HG02588 (cell line): ENCODE measurements around the gene RAB9A.
A peak's percentile ranks its signal among the peaks of the same experiment; 100 is the strongest.
"Not testable (repeated sequence)": the region's sequence is repeated elsewhere in the genome, so short reads cannot be mapped to it uniquely, and the experiment has no call there.

Experiments
- ATAC-seq: cut with Tn5 transposase; IDR thresholded peaks from one replicate; pipeline ENCODE4 v1.9.1; 2021; ENCODE audit warnings: mild to moderate bottlenecking, moderate library complexity; ENCODE audit not compliant: unreplicated experiment

Gene RAB9A

DNA sequence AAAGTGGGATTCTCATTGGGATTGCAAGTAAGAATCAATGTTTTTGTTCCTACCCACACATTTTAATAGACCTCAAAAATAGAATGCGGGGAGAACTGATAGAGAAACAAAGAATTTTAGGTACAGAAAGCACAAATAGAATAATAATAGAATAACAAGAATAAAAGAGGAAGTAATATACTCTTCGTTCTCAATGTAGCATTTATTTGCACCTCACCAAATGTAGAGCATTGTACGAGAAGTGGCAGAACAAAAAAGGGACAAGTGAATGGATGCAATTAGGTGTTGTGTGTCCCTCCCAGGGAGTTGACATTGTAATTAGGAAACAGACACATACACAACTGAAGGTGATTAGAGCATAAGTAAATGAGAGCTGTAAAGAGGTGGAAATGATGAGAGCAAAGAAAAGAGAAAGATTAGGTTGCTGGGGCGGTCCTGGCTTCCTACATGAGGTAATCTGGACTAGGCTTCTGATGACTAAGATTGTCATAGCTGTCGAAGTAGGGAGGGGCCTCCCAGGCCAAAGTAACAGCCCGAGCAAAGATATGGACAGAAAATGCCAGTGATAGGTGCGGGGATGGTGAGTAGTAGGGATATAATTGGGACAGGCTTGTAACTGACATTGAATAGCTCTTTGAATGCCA lies 10.4 kb downstream of the RAB9A start:
- peak; percentile 55 for ATAC-seq

DNA sequence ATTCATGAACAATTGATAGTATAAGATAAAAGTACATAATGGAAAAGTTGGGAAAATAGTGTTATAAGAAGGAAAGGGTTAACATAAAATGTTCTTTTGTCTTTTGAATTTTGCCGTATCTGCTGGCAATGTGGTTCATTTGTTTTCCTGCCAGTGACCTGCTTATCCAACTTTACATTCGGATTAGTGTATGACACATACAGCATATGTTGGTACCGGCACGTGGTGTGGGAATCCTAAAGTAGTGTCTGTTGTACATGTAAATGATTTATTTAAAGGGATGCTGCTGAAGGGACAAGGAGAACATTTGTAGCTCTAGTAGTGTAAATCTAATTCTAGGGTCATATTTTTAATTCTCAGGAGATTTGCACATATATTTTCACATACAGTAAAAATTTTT lies 11.5 kb downstream of the RAB9A start:
- ATAC-seq = no peak

DNA sequence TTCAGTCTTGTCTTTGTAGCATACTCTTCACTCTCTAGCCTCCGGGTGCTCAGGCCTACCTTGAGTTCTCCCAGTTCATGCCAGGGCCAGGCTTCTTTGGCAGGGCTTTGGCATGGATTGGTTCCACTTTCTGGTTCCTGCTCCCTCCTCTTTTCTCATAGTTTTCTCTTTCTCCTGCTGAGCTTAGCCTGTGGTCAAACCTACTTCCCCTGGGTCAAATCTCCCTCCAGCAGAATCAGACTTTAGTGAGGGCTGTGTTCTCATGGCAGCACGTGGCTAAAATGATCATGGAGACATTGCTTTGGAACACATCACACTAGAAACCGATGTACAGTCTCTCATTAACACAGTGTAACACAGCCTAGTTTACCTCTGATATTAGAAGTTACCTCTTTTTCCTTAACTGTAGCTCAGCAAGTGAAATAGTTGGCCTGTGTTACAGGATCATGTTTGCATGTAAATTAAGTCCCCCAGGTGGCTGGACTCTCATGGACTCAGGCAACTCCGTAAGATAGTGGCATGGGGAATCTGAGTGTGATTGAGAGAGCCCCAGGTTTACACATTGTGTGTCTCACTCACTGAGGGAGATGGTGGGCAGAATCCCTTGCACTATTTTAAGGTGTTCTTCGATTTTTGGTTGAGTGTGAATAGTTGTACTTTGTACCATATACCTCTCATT lies 13.3 kb downstream of the RAB9A start:
- ATAC-seq = no peak

DNA sequence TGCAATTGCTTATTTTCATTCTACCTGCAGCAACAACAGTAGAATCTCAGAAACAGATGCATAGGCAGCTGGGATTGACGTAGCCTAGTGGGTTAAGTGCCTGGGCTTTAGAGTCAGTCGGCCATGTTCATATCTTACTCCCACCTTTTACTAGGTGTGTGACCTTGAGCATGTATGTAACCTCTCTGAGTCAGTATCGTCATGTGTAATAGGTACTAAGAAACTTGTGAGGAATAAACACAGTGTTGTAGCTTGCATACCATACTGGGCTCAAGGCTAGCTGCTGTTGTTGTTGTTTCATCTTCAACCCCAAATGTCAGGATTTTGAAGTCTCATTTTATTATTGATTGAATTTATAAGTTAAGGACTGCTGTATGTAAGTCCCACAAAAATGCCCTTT lies 14.2 kb downstream of the RAB9A start:
- ATAC-seq = no peak

DNA sequence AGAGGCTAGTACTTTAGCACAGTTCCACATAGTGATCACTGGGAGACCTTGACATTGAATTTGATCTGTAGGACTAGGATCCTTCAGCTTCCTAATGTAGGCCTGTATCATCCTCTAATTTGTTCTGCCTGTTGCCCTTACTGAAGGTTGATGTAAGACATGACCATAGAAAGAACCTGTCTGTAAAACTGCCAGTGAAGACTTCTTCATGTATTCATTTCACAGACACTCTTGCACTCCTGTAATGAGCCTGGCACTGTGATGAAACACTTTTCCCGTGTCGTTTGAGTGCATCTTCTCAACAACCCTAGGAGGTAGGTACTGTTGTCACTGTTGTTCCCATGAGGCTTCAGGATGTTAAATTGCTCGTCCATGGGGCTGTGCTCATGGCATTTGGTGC lies 14.7 kb downstream of the RAB9A start:
- ATAC-seq = no peak

DNA sequence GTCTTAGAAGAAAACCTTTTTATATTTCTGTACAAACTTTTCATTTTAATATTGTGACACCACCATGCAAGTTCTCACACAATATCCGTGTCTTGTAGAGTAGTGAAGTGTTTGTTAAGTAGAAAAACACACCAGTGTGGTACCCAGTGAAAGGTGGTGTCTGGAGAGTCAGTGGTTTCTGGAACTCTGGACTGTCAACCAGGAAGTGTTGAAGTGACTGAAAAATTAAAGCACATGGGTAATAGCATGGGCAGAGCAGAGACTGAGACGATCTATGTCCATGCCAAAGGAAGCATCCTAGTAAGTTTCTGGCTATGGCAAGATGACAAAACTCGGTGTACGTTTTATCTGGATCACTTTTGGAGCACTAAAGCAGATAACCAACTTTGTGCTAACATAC lies 22.2 kb downstream of the RAB9A start:
- no peak for ATAC-seq

DNA sequence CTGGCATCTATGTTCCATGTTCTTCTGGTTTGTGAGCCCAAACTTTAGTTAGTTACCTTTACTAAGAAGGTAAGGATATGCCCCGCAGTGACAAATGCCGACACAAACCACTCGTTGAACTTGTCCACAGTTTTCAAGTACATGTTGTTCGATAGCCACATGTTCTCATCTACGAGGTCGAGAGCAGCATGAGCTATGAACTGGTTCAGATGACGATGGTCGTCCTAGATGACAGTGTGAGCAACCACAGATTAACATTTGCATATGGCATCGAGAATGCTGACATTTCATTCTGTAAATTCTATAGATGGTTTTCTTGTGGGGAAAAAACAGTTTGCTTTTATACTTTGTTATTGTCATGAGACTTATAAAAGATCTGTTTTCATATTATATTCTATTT lies 27.5 kb downstream of the RAB9A start:
- ATAC-seq = no peak

DNA sequence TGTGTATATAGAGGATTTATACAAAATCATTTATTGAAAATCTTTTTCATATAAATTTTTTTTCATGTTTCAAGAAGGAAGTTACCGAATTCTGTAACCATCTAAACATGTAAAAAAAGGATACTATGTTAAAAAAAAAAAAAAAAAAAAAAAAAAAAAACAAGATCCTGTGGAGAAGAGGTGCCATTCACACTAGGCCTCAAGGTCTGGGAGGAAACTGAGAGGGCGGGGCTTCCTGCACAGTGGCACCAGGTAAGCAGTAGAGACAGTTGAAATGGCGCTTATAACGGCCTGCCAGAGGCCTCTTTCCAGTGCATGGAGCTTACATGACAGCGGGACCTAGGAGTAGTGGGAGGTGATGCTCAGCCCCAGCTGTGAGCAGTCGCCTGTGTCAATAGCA lies 28.0 kb downstream of the RAB9A start:
- no peak for ATAC-seq

DNA sequence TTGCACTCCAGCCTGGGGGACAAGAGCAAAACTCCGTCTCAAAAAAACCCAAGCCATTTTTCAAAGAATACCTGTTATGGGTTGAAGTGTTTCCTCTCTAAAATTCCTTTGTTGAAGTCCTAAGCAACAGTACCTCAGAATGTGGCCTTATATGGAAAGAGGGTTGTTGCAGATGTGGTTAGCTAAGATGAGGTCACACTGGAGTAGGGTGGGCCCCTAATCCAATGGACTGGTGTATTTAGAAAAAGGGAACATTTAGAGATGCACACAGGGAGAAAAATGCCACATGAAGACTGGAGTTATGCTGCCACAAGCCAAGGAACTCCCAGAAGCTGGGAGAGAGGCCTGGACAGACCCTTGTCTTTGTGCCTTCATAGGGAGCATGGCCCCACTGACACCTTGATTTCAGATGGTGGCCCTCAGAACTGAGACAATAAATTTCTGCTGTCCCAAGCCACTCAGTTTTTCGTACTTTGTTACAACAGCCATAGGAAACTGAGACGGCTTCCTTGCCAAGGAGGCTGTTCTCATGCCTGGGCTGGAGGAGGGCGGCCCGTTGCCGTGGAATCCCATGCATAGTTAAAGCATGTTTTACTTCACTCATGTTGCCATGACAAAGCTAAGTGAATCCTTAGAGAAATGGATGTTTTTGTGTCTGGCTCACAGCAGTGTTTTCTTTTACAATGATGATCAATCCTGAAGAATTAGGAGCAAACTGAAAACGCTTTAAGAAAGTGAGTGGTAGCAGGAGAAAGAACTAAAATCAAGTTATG lies 29.0 kb downstream of the RAB9A start:
- no peak for ATAC-seq

DNA sequence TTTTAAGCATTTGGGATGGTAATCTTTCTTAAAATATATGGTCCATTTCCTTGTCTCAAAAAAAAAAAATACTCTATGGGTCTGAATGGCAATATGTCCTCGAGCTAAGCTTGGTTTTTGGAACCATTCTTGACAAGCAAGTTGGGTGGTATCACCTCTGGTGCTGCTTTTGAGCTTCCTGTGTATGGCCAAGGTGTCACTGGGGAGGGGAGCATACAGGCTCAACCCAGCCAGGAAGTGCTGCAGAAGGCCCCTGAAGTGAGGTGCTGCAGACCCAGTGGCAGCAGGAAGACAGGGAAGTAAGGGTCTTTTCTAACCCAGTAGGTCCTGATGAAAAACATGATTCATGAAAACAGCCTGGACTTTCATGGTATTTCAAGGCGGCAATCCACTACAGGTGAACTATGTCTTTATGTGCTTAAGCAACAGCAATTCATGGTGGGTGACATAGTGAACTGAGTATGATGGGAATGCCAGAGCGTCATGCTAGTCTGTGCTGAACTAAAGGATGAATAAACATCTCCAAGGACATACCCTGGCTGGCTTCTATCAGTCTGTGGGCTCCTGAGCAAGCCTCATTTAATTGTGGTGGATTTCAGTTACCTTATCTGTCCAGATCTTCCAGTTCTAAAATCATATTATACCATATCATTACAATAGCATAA lies 30.4 kb downstream of the RAB9A start:
- ATAC-seq = no peak

DNA sequence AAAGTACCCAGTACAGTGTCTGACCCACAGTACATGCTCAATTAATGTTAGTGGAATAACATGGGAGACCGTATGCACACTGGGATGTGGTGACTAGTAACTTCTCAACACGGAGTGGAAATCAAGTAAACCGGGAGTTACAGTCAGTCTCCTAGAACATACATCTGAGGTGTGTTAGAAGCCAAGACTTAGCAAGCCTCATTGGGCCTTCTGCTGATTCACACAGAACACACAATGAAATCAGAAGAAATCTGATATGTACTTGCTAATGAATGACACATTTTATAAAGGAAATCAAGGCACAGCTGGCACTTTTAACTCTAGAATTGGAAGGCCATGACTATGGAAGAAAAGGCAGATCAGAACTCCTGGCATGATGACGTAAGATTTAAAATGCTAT lies 32.4 kb downstream of the RAB9A start:
- no peak for ATAC-seq

DNA sequence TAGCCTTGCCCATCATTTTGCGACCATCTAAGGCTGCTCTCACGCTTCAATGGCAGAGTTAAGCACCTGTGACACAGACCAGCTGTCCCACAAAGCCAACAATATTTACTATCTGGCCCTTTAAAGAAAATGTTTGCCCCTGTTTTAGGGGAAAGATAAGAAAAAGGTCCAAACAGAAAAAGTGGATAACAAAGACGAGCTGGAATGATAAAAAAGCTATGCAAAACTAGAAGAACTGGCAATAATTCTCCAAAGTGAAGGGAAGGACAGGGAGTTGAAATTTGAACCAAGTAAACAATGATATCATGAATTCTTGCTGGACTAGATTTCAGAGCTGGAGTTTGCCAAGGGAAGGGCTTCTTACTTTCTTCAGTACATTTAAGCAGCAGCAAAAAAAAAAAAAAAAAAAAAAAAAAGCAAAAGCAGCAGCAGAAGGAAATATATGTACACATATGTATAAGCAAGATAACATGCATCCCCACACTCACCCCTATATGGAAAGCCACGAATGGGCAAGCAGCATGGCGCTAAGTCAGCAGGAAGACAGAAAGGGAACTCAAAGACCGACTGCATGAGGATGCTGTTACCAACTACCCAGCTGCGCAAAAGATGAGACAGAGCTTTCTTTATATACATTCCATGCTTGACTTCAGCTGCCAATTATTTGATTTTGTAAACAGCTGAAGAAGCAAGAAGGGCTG lies 33.0 kb downstream of the RAB9A start:
- no peak for ATAC-seq

DNA sequence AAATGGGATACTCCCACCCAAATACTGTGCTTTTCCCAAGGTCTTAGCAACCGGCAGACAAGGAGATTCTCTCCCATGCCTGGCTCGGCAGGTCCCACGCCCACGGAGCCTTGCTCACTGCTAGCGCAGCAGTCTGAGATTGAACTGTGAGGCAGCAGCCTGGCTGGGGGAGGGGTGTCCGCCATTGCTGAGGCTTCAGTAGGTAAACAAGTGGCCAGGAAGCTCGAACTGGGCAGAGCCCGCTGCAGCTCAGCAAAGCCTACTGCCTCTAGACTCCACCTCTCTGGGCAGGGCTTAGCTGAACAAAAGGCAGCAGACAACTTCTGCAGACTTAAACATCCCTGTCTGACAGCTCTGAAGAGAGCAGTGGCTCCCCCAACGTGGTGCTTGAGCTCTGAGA lies 36.0 kb downstream of the RAB9A start:
- not testable (repeated sequence) for ATAC-seq

DNA sequence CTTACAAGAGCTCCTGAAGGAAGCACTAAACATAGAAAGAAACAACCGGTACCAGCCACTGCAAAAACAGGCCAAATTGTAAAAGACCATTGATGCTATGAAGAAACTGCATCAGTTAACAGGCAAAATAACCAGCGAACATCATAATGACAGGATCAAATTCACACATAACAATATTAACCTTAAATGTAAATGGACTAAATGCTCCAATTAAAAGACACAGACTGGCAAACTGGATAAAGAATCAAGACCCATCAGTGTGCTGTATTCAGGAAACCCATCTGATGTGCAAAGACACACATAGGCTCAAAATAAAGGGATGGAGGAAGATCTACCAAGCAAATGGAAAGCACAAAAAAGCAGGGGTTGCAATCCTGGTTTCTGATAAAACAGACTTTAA lies 37.7 kb downstream of the RAB9A start:
- ATAC-seq = not testable (repeated sequence)

DNA sequence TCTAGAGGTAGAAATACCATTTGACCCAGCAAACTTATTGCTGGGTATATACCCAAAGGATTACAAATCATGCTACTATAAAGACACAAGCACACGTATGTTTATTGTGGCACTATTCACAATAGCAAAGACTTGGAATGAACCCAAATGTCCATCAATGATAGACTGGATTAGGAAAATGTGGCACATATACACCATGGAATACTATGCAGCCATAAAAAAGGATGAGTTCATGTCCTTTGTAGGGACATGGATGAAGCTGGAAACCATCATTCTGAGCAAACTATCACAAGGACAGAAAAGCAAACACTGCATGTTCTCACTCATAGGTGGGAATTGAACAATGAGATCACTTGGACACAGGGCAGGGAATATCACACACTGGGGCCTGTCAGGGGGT lies 41.6 kb downstream of the RAB9A start:
- not testable (repeated sequence) for ATAC-seq

DNA sequence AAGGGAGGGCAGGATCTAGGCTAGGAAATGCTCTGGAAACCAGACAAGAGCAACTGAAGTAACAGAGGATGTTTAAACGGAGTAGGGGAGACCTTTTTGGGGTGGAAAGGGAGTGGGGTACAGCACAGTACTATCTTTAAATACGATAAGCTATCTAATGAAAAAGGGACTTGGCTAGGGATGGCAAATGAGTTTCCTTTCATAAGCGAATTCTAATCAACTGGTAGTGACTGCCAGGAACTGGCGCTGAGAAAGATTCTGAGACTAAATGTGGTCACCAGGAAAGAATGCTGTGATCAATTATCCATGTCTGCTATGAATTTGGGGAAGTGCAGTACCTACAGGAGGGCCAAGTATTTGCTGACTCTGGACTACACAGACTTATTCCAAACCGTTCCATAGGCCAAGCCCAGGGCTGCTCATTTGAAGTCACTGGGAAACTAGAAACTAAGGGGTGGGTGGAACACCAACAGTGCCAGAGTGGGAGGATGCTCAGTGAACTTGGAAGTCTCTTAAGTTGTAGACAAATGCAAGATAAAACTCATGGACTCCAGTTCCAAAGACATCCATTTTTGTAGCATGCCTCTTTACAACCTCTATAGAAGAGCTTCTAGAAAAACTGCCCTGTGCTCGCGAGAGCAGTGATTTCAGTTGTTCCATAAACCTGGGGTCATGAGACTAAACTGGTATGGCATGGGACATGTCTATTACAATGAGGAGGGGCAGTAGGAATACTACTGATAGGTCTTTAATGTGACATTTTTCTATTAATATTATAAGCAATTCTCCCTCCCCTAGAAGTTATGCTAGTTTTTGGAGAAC lies 43.5 kb downstream of the RAB9A start:
- ATAC-seq = no peak

DNA sequence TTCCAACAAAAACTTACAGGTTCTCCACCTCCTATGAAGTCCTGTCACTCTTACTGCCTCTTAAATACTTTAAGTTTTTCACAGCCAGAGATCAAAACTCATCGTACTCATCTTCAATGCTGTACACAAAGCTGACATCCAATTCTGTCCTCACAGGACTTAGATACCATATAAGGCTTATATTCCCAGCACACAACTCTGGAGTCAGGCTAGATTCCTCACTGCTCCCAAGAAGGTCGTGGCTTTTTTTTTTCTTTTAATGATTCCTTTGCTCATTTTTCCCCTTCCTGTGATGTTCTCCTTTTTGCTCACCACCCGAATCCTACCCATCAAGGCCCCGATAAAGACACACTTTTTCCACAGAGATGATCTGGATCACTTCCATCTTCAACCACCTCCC lies 44.6 kb downstream of the RAB9A start:
- no peak for ATAC-seq

DNA sequence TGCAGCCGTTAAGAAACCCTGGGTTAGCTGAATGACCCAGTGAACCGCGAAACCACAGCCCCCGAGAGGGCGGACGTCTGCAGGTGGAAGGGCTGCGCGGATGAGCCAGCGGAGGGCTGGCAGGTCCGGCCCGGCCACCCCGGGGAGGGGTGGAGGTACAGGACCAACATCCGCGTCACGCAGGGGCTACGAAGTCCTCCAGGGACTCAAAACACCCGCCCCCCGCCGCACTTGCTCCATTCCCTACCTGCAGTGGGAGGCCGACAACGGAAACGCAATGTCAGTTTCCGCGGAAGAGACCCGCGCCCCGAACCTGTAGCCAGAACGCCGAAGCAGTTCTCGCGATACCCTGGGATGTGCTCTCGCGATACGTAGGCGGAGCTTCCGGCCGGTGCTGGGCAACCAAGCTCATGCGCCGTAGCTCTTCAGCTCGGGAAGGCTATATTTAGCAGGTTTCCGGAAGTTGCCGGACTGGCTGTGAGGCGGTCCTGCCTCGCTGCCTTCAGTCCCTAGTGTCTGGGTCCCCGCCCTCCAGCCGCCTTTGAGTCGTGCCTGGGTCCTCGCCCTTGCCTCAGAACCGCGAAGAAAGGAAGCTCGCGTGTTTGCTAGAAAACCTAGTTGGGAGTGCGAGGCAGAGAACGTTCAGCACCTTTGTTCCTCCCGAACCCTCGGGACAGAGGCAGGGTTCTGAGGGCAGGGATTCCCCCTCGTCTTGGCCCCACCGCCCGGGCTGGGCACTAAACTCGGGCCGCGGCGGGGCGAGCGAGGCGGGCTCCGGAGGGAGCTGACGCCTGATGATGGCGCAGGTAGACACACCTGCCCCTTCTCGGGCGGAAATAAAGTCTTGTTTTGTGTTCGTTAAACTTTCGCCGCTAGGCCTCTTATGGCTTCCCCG lies 45.6 kb downstream of the RAB9A start, which contains the start of the genes OFD1 and TRAPPC2:
TSS of gene OFD1 (plus strand) at position 471 of the 895 bp plus-strand sequence. CDS start at position 795, 324 bp downstream.
TSS of gene TRAPPC2 (minus strand) at position 343 of the 895 bp plus-strand sequence. CDS start 14,657 bp downstream, outside the sequence.
- peak; percentile 90 for ATAC-seq

DNA sequence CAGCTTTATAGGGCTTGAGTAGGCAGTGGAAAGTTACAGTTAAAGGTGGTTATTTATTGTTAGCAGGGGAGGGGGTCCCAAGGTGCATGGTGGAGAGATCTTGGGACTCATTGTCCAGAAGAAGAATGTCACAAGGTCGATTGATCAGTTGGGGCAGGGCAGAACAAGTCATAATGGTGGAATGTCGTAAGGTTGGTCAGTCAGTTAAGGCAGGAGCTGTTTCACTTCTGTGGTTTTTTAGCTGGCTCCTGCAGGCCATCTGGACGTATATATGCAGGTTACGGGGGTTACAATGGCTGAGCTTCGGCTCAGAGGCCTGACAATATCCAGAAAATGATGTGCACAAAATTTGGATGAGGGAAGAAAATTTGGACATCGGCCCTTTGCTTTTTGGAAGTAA lies 52.8 kb downstream of the RAB9A start:
- ATAC-seq = no peak
